Smooth muscle cell (in vitro differentiated cells): ENCODE measurements around the gene DLX5. TPM values are rescaled to one million over a fixed set of nuclear protein-coding genes. Genes with fewer than 3 reads are reported as not detected.

ENCODE experiments used
- DNase-seq: peaks from one replicate; lab custom pipeline; 2025; ENCODE audit not compliant: unreplicated experiment; lab: John Stamatoyannopoulos, UW
- H2AFZ ChIP-seq: fragments of 200-600 bp; sonication (generic); 2 replicates; pipeline ENCODE4 v1.6.0; 2016; ENCODE audit warnings: antibody characterized with exemption, low read depth, mild to moderate bottlenecking
- H3F3A ChIP-seq: fragments of 200-600 bp; sonication (generic); 2 replicates; pipeline ENCODE4 v1.6.0; 2017; ENCODE audit warnings: antibody characterized with exemption, low read depth
- H3K27ac ChIP-seq: fragments of 200-600 bp; sonication (generic); 2 replicates; pipeline ENCODE4 v1.5.1; 2016; ENCODE audit warnings: low read depth, mild to moderate bottlenecking
- H3K27me3 ChIP-seq: fragments of 200-600 bp; sonication (generic); 2 replicates; pipeline ENCODE4 v1.6.1; 2016; ENCODE audit warnings: low read depth, mild to moderate bottlenecking
- H3K36me3 ChIP-seq: fragments of 200-600 bp; sonication (generic); 2 replicates; pipeline ENCODE4 v1.5.1; 2016; ENCODE audit warnings: low read depth
- H3K4me1 ChIP-seq: fragments of 200-600 bp; sonication (generic); 2 replicates; pipeline ENCODE4 v1.5.1; 2016; ENCODE audit warnings: low read depth
- H3K4me2 ChIP-seq: fragments of 200-600 bp; sonication (generic); 2 replicates; pipeline ENCODE4 v1.6.0; 2016; ENCODE audit warnings: mild to moderate bottlenecking
- H3K4me3 ChIP-seq: fragments of 200-600 bp; sonication (generic); 2 replicates; pipeline ENCODE4 v1.5.1; 2016; ENCODE audit warnings: mild to moderate bottlenecking
- H3K79me2 ChIP-seq: fragments of 200-600 bp; sonication (generic); 2 replicates; pipeline ENCODE4 v1.6.0; 2016; ENCODE audit warnings: low read depth, mild to moderate bottlenecking
- H3K9ac ChIP-seq: fragments of 200-600 bp; sonication (generic); 2 replicates; pipeline ENCODE4 v1.6.0; 2016; ENCODE audit warnings: low read depth
- H3K9me3 ChIP-seq: fragments of 200-600 bp; sonication (generic); replicated peaks from 2 replicates; pipeline ENCODE4 v1.5.1; 2016; ENCODE audit warnings: low read depth
- H4K20me1 ChIP-seq: fragments of 200-600 bp; sonication (generic); 2 replicates; pipeline ENCODE4 v1.6.0; 2016; ENCODE audit warnings: low read depth
- whole genome bisulfite sequencing: methylation state at CpG from one replicate; pipeline ENCODE4 v1.1.7; 2016; ENCODE audit warnings: low lambda C conversion rate; 5-methylcytosine and 5-hydroxymethylcytosine counted together
- polyA plus RNA-seq: library from polyadenylated mRNA; unstranded; fragments of >200 nt; fragmentation: Nextera tagmentation; extraction: Ambion mirVana; gene quantifications from 2 replicates; pipeline ENCODE4 v1.2.1, GENCODE V29; 2016
- total RNA-seq: library from RNA; depleted of rRNA; stranded (reverse); fragments of >200 nt; gene quantifications from 2 replicates; pipeline ENCODE4 v1.2.3, GENCODE V29; 2014
- TF ChIP-seq, protein P1 (sequence below): fragments of 200-600 bp; sonication (generic); IDR thresholded peaks from 2 replicates; pipeline ENCODE4 v1.5.1; 2017; ENCODE audit warnings: borderline replicate concordance, mild to moderate bottlenecking, antibody characterized with exemption; ENCODE audit not compliant: insufficient read depth, poor library complexity, severe bottlenecking

DLX5 gene
- total and polyA plus RNA-seq, 2 experiments from 2014 or later, result 3.5 to 4.3 TPM

DNA sequence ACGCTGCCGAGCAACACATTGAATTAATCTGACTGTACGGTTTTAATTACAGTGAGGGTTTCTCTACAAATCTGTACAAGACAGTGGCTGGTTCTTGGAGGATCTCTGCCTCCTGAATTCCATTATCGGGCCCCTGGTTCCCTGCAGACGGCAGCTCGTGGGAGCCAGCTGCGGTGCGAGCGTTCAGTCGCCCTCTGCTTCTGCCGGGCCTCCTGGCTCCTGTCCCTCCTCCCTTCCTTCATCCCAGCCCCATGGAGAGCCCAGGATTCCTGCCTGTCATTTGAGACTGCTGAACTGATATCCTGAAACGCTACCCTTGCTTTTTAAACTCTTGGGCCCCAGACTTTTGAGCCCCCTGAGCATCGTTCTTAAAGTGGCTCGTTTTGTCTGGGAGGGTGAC lies 25.9 kb downstream of the DLX5 start:
- H3K4me1 ChIP-seq, result peaks cover 18% of the 10 kb centered on the region
- peaks cover 100% of the 10 kb centered on the region for H3K27me3 ChIP-seq
- H3K9ac ChIP-seq, result no peak overlapping the region
- no peaks in the 10 kb centered on the region for H4K20me1 ChIP-seq
- H3K4me3 ChIP-seq, result no peak overlapping the region
- no peaks in the 10 kb centered on the region for H3K9me3 ChIP-seq
- no peaks in the 10 kb centered on the region for H3K79me2 ChIP-seq
- peak overlapping the region; percentile 72 for H3K4me2 ChIP-seq
- no peak overlapping the region for H2AFZ ChIP-seq
- no peak for DNase-seq
- TF ChIP-seq, protein P1, sequence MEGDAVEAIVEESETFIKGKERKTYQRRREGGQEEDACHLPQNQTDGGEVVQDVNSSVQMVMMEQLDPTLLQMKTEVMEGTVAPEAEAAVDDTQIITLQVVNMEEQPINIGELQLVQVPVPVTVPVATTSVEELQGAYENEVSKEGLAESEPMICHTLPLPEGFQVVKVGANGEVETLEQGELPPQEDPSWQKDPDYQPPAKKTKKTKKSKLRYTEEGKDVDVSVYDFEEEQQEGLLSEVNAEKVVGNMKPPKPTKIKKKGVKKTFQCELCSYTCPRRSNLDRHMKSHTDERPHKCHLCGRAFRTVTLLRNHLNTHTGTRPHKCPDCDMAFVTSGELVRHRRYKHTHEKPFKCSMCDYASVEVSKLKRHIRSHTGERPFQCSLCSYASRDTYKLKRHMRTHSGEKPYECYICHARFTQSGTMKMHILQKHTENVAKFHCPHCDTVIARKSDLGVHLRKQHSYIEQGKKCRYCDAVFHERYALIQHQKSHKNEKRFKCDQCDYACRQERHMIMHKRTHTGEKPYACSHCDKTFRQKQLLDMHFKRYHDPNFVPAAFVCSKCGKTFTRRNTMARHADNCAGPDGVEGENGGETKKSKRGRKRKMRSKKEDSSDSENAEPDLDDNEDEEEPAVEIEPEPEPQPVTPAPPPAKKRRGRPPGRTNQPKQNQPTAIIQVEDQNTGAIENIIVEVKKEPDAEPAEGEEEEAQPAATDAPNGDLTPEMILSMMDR, result no peak
- WGBS, result 5% methylated on average over 14 of the region's 14 CpGs
- H3K36me3 ChIP-seq, result no peaks in the 10 kb centered on the region
- no peaks in the 10 kb centered on the region for H3F3A ChIP-seq
- no peak overlapping the region for H3K27ac ChIP-seq

DNA sequence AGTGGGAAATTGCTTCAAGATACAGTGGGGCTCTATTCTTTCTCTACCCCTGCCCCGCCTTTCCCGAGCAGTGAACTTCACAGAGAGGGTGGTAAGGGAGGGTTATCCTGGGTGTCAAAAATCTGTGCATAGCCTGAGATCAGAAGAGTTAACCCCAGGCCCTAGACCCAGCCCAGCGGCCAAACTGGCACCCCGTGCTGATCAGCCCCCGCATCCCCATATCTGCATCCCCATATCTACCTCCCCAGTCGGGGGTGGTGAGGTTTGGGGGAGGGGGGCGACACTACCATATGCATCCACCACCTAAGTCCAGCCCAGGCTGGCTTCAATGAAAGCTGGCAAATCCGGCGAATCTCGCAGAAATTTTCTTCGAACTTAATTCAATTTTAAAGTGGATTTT lies 26.3 kb downstream of the DLX5 start:
- Histone ChIP-seq H3K36me3 (no peaks in the 10 kb centered on the region), H3K27me3 (peaks cover 100% of the 10 kb centered on the region), H3K27ac (no peak overlapping the region), H3K4me3 (peak overlapping the region; percentile 13), H3K9ac (no peak overlapping the region), H3K4me1 (peaks cover 14% of the 10 kb centered on the region), H2AFZ (no peak overlapping the region), H3K4me2 (peak overlapping the region; percentile 72), H3K9me3 (no peaks in the 10 kb centered on the region), H3F3A (no peaks in the 10 kb centered on the region), H4K20me1 (no peaks in the 10 kb centered on the region), H3K79me2 (no peaks in the 10 kb centered on the region)
- 7% methylated on average over 11 of the region's 11 CpGs for WGBS
- no peak for DNase-seq
- TF ChIP-seq, protein P1, result no peak

DNA sequence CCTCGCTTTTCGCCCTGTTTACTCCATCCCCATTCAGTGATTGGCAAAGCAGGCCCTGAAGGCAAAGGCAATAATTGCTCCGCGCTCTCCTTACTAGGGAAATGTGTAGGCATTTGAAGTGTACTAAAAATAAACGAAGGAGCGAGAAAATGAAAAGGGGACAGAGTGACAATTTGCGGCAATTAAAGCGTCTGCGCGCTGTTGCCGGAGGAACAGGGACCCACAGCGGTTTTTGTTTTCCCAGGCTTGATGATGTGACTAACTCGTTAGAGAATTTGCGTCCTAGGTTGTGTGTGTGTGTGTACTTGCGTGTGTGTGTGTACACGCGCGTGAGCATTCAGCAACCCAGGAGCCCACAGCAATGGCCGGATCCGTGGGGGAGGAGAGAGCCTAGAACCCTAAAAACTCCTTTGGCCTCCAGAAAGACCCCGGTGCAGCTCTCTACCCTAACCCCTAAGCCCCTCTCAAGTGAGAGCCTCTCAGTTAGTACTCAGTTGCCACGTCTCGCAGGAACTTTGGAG lies 27.1 kb downstream of the DLX5 start:
- Histone ChIP-seq H3K79me2 (no peaks in the 10 kb centered on the region), H3K36me3 (no peaks in the 10 kb centered on the region), H3K4me2 (peak overlapping the region; percentile 72), H3K9ac (no peak overlapping the region), H3K27ac (no peak overlapping the region), H3K4me1 (peaks cover 11% of the 10 kb centered on the region), H3F3A (no peaks in the 10 kb centered on the region), H2AFZ (no peak overlapping the region), H4K20me1 (no peaks in the 10 kb centered on the region), H3K4me3 (peak overlapping the region; percentile 13), H3K9me3 (no peaks in the 10 kb centered on the region), H3K27me3 (peaks cover 100% of the 10 kb centered on the region)
- TF ChIP-seq, protein P1, result no peak
- WGBS, result 5% methylated on average over 23 of the region's 23 CpGs
- DNase-seq, result no peak

DNA sequence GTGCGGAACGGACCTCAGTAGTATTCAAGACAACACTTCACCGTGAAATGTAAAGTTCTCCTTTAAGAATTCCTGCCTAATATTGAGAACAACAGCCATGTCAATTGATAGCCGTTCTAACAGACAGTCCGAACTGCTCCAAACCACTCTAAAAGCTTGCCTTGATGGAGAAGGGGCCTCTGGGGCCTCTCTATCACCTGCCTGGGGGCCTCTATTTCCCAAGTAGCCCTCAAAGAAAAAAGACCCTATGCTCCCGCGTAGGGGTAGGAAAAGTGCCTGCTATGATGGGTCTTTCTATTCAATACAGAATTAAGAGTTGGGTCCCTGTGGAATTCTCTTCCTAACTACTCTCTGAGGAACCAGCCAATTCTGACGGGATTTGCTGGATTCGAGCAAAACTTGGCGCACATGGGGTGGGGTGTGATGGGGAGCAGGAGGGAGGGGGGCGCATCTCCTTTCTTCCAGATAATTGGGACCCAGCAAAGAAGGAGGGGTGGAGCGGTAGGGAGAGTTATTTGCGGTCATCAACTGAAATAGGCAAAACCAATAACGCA lies 27.6 kb downstream of the DLX5 start:
- Histone ChIP-seq H3K79me2 (no peaks in the 10 kb centered on the region), H3K36me3 (no peaks in the 10 kb centered on the region), H3K9ac (no peak overlapping the region), H2AFZ (no peak overlapping the region), H3K27ac (no peak overlapping the region), H3K4me3 (no peak overlapping the region), H3K4me2 (peak overlapping the region; percentile 72), H3K9me3 (no peaks in the 10 kb centered on the region), H4K20me1 (no peaks in the 10 kb centered on the region), H3K27me3 (peaks cover 100% of the 10 kb centered on the region), H3F3A (no peaks in the 10 kb centered on the region), H3K4me1 (peaks cover 11% of the 10 kb centered on the region)
- 3% methylated on average over 13 of the region's 14 CpGs for WGBS
- no peak for DNase-seq
- TF ChIP-seq, protein P1, result no peak
